ENCODE measurements around the gene SNRNP35. TPM values are rescaled to one million over a fixed set of nuclear protein-coding genes. Genes with fewer than 3 reads are reported as not detected.
A peak's percentile ranks its signal among the peaks of the same experiment; 100 is the strongest.

Gene SNRNP35
- total RNA-seq, 1 donor from 2014 or later, result 5.9 TPM

- intact Hi-C loops (cut with DNase I), result no loop called here
- no peak overlapping the region for H3K27ac ChIP-seq
- H3K36me3 ChIP-seq, result no peaks in the 10 kb centered on the region
- H3K27me3 ChIP-seq, result no peaks in the 10 kb centered on the region
- H3K4me3 ChIP-seq, result no peak overlapping the region
- TF ChIP-seq CTCF (IDR thresholded peaks at IDR 0.05), result no peak
- no peaks in the 10 kb centered on the region for H3K9me3 ChIP-seq
- peaks cover 8 to 31% of the 10 kb centered on the region in 2 donors for H3K4me1 ChIP-seq
- DNase-seq (ENCODE audit: low spot score in 2 of 2), result no peak
These were observed 16.3 kb upstream of the SNRNP35 start for GRCh38 chr12:123441523-123442164.

GRCh38 chr12:123442774-123443173, 15.2 kb upstream of the SNRNP35 start:
- Histone ChIP-seq H3K4me1 (peaks cover 8 to 31% of the 10 kb centered on the region in 2 donors), H3K27me3 (no peaks in the 10 kb centered on the region), H3K9me3 (no peaks in the 10 kb centered on the region), H3K27ac (no peak overlapping the region), H3K36me3 (no peaks in the 10 kb centered on the region), H3K4me3 (no peak overlapping the region)
- no peak for DNase-seq (ENCODE audit: low spot score in 2 of 2)
- intact Hi-C loops (cut with DNase I), result no loop called here
- no peak for TF ChIP-seq CTCF (IDR thresholded peaks at IDR 0.05)

DNA sequence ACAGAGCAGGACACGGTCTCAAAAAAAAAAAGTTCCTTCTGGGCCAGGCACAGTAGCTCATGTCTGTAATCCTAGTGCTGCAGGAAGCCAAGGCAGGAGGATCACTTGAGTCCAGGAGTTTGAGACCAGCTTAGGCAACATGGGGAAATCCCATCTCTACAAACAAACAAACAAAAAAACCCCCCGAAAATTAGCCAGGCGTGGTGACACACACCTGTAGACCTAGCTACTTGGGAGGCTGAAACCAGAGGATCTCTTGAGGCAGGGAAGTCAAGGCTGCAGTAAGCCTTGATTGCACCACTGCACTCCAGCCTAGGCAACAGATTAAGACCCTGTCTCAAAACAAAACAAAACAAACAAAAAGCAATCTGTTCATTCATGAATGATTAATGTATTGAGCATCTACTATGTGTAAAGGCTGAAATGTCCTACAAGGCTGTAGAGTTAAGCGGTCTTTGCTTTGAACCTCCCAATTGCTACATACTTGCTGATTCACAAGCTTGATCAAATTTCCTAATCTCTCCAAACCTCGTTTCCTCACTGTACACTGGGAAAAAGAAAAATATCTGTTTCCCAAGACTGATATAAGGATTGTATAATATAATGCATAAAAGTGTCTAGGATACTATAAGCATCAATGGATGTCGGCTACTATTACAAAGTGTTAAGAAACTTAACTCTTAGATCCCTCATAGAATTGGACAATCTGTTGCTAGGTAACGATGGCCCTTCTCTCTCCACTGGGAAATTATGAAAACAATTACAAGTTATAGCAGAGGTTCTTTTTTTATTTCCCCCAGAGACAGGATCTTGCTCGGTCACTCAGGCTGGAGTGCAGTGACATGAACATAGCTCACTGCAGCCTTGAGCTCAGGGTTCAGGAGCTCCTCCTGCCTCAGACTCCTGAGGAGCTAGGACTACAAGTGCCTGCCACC, 13.6 kb upstream of the SNRNP35 start:
- no peaks in the 10 kb centered on the region for H3K27me3 ChIP-seq
- intact Hi-C loops (cut with DNase I), result no loop called here
- H3K27ac ChIP-seq, result peak overlapping the region; percentile 73 to 79
- H3K4me3 ChIP-seq, result peak overlapping the region in 1 of 2 donors; percentile 0
- DNase-seq (ENCODE audit: low spot score in 2 of 2), result no peak
- no peaks in the 10 kb centered on the region for H3K36me3 ChIP-seq
- no peaks in the 10 kb centered on the region for H3K9me3 ChIP-seq
- peaks cover 8 to 31% of the 10 kb centered on the region in 2 donors for H3K4me1 ChIP-seq
- no peak for TF ChIP-seq CTCF (IDR thresholded peaks at IDR 0.05)

DNA sequence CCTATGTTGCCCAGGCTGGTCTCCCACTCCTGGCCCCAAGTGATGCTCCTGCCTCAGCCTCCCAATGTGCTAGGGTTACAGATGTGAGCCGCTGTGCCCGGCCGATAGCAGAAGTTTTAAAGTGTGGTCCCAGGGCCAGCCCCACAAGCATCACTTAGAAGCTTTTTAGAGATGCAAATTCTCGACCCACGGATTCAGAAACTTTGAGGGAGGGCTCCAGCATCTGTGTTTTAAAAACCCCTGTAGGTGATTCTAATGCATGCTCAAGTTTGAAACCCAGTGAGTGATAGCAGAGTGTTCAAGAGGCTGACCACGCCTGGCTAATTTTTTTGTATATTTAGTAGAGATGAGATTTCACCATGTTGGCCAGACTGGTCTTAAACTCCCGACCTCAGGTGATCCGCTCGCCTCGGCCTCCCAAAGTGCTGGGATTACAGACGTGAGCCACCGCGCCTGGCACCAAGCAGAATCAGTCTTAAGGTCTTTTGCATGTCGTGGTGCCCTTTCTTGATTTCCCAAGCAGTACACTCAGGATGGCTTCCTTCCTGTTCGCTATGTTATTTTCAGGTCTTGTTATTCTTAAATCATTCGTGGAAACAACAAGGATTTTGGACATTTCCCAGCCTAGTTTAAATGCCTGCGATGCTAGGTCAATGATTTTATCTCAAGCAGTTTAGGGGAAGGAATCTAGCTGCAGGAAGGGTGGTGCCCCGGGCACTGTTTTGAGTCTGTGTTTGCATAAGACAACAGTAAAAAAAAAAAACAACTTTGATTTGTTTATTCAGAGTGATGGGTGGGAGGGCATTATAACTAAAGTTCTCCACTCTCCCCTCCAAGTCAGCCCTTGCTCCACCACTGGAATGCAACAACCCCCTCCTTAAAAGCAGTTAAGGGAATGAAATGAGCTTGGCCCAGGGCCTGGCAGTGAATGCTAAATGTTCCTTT, 12.3 kb upstream of the SNRNP35 start:
- Histone ChIP-seq H3K27me3 (no peaks in the 10 kb centered on the region), H3K4me3 (peak overlapping the region in 1 of 2 donors; percentile 0), H3K9me3 (no peaks in the 10 kb centered on the region), H3K36me3 (no peaks in the 10 kb centered on the region), H3K4me1 (peaks cover 8 to 31% of the 10 kb centered on the region in 2 donors), H3K27ac (peak overlapping the region; percentile 73 to 79)
- TF ChIP-seq CTCF (IDR thresholded peaks at IDR 0.05), result no peak
- intact Hi-C loops (cut with DNase I), result no loop called here
- DNase-seq (ENCODE audit: low spot score in 2 of 2), result peak in 1 of 2 donors; percentile 88

DNA sequence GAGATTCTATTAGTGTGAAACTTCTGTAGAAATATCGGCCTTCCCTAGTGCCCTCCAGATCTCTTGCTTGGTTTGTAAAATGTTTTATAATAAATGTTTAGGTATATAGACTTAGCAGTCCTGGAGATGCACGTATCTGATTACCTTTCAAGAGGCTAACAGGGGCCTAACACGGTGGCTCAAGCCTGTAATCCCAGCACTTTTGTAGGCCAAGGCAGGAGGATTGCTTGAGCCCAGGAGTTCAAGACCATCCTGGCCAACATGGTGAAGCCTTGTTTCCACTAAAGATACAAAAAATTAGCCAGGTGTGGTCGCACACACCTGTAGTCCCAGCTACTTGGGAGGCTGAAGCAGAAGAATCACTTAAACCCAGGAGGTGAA, 11.6 kb upstream of the SNRNP35 start:
- no peak for DNase-seq (ENCODE audit: low spot score in 2 of 2)
- no peaks in the 10 kb centered on the region for H3K36me3 ChIP-seq
- H3K27ac ChIP-seq, result peak overlapping the region; percentile 73 to 79
- H3K9me3 ChIP-seq, result no peaks in the 10 kb centered on the region
- peak overlapping the region in 1 of 2 donors; percentile 0 for H3K4me3 ChIP-seq
- H3K27me3 ChIP-seq, result no peaks in the 10 kb centered on the region
- H3K4me1 ChIP-seq, result peaks cover 8 to 31% of the 10 kb centered on the region in 2 donors
- intact Hi-C loops (cut with DNase I), result no loop called here
- TF ChIP-seq CTCF (IDR thresholded peaks at IDR 0.05), result no peak
